ENCODE data around the gene NBPF1.
"Not testable (repeated sequence)": the region's sequence is repeated elsewhere in the genome, so short reads cannot be mapped to it uniquely, and the experiment has no call there.

NBPF1 gene

GRCh38 chr1:16621681-16622315 is 8.4 kb upstream of the NBPF1 start:
- DNase-seq, result not testable (repeated sequence)

GRCh38 chr1:16621300-16621658 is 7.9 kb upstream of the NBPF1 start:
- no peak for DNase-seq

GRCh38 chr1:16619803-16620501 is 6.6 kb upstream of the NBPF1 start:
- DNase-seq, result not testable (repeated sequence)

- no peak for DNase-seq
Observed at GRCh38 chr1:16618719-16619118, 5.4 kb upstream of the NBPF1 start.

- DNase-seq, result no peak
Observed at GRCh38 chr1:16617778-16618580, 4.6 kb upstream of the NBPF1 start.

GRCh38 chr1:16617114-16617631 is 3.8 kb upstream of the NBPF1 start:
- no peak for DNase-seq

- no peak for DNase-seq
Observed at GRCh38 chr1:16615253-16616252, 2.2 kb upstream of the NBPF1 start.

GRCh38 chr1:16614361-16615252 is 1.2 kb upstream of the NBPF1 start:
- no peak for DNase-seq

GRCh38 chr1:16612332-16613172 is 812 bp downstream of the NBPF1 start:
- peak; percentile 83 to 89 (median 85) for DNase-seq

- peak in 1 of 4 experiments; percentile 31 for DNase-seq
Observed at GRCh38 chr1:16611981-16612331, 1.4 kb downstream of the NBPF1 start.

- DNase-seq, result not testable (repeated sequence)
Observed at GRCh38 chr1:16611164-16611563, 2.2 kb downstream of the NBPF1 start.

GRCh38 chr1:16610553-16610952 is 2.8 kb downstream of the NBPF1 start:
- not testable (repeated sequence) for DNase-seq

- not testable (repeated sequence) for DNase-seq
Observed at GRCh38 chr1:16609761-16610160, 3.6 kb downstream of the NBPF1 start.

GRCh38 chr1:16608838-16609560 is 4.4 kb downstream of the NBPF1 start:
- DNase-seq, result no peak

- DNase-seq, result not testable (repeated sequence)
Observed at GRCh38 chr1:16607853-16608815, 5.2 kb downstream of the NBPF1 start.

- DNase-seq, result no peak
Observed at GRCh38 chr1:16607433-16607851, 5.9 kb downstream of the NBPF1 start.

- DNase-seq, result not testable (repeated sequence)
Observed at GRCh38 chr1:16606666-16607432, 6.5 kb downstream of the NBPF1 start.
